Type B pancreatic cell (in vitro differentiated cells): Measurements from ENCODE around the gene RBCK1. TPM values are rescaled to one million over a fixed set of nuclear protein-coding genes. Genes with fewer than 3 reads are reported as not detected.

ENCODE experiments used
- DNase-seq: peaks from one replicate; pipeline ENCODE4 v3.0.0; 2021; ENCODE audit warnings: mixed read lengths; ENCODE audit not compliant: unreplicated experiment; ENCODE audit errors: extremely low spot score
- H3K27ac Mint-ChIP-seq: 2 replicates; pipeline ENCODE4 v1.8.0; 2021; ENCODE audit warnings: mild to moderate bottlenecking, mixed read lengths
- H3K27me3 Mint-ChIP-seq: 2 replicates; pipeline ENCODE4 v1.8.0; 2021; ENCODE audit warnings: mixed read lengths
- H3K36me3 Mint-ChIP-seq: 2 replicates; pipeline ENCODE4 v1.8.0; 2021; ENCODE audit warnings: mixed read lengths
- H3K4me1 Mint-ChIP-seq: one replicate; pipeline ENCODE4 v1.8.0; 2021; ENCODE audit warnings: mixed read lengths; ENCODE audit not compliant: unreplicated experiment
- H3K4me3 Mint-ChIP-seq: 2 replicates; pipeline ENCODE4 v1.8.0; 2021; ENCODE audit warnings: mild to moderate bottlenecking, mixed read lengths
- H3K9me3 Mint-ChIP-seq: 2 replicates; pipeline ENCODE4 v1.8.0; 2021; ENCODE audit warnings: mixed read lengths
- CTCF ChIP-seq: fragments of 200-600 bp; sonication (generic); conservative IDR thresholded peaks from 2 replicates; pipeline ENCODE4 v1.5.0; 2021; ENCODE audit warnings: antibody characterized with exemption, mild to moderate bottlenecking
- total RNA-seq: library from RNA; stranded (reverse); gene quantifications from 2 replicates; pipeline ENCODE4 v1.2.1, GENCODE V29; 2021; ENCODE audit warnings: low replicate concordance

RBCK1 gene
- total RNA-seq, 1 donor from 2014 or later = 84.9 TPM

- Mint-ChIP-seq H3K9me3 (no peaks in the 10 kb centered on the region), H3K27ac (peak overlapping the region; percentile 55), H3K4me1 (peaks cover 3% of the 10 kb centered on the region), H3K27me3 (no peaks in the 10 kb centered on the region), H3K36me3 (peaks cover 35% of the 10 kb centered on the region), H3K4me3 (no peak overlapping the region)
- DNase-seq = no peak
- TF ChIP-seq CTCF = no peak
Measured at GRCh38 chr20:478010-478948, 70.2 kb downstream of the RBCK1 start.

- H3K4me1 Mint-ChIP-seq = peaks cover 3% of the 10 kb centered on the region
- no peak for DNase-seq
- peak; percentile 79 for TF ChIP-seq CTCF
- no peaks in the 10 kb centered on the region for H3K9me3 Mint-ChIP-seq
- H3K27me3 Mint-ChIP-seq = no peaks in the 10 kb centered on the region
- H3K4me3 Mint-ChIP-seq = no peak overlapping the region
- H3K27ac Mint-ChIP-seq = peak overlapping the region; percentile 38
- peaks cover 32% of the 10 kb centered on the region for H3K36me3 Mint-ChIP-seq
Measured at GRCh38 chr20:478949-479429, 70.9 kb downstream of the RBCK1 start.

- H3K27me3 Mint-ChIP-seq = no peaks in the 10 kb centered on the region
- H3K9me3 Mint-ChIP-seq = no peaks in the 10 kb centered on the region
- H3K27ac Mint-ChIP-seq = no peak overlapping the region
- no peak overlapping the region for H3K4me3 Mint-ChIP-seq
- peaks cover 28% of the 10 kb centered on the region for H3K36me3 Mint-ChIP-seq
- no peak for DNase-seq
- no peak for TF ChIP-seq CTCF
- peaks cover 3% of the 10 kb centered on the region for H3K4me1 Mint-ChIP-seq
Measured at GRCh38 chr20:479487-479886, 71.4 kb downstream of the RBCK1 start.

GRCh38 chr20:480044-480443, 71.9 kb downstream of the RBCK1 start:
- Mint-ChIP-seq H3K4me3 (no peak overlapping the region), H3K27me3 (no peaks in the 10 kb centered on the region), H3K9me3 (no peaks in the 10 kb centered on the region), H3K36me3 (peaks cover 27% of the 10 kb centered on the region), H3K4me1 (peaks cover 3% of the 10 kb centered on the region), H3K27ac (no peak overlapping the region)
- DNase-seq = no peak
- no peak for TF ChIP-seq CTCF

- H3K4me3 Mint-ChIP-seq = no peak overlapping the region
- TF ChIP-seq CTCF = no peak
- peaks cover 3% of the 10 kb centered on the region for H3K4me1 Mint-ChIP-seq
- H3K9me3 Mint-ChIP-seq = no peaks in the 10 kb centered on the region
- no peak overlapping the region for H3K27ac Mint-ChIP-seq
- no peaks in the 10 kb centered on the region for H3K27me3 Mint-ChIP-seq
- H3K36me3 Mint-ChIP-seq = peaks cover 32% of the 10 kb centered on the region
- no peak for DNase-seq
Measured at GRCh38 chr20:481167-481566, 73.1 kb downstream of the RBCK1 start.

Other genes with a start within 250 kb of the RBCK1 start
- not detected in 2 replicates for gene DEFB128, start 218.6 kb upstream of the RBCK1 start, total RNA-seq
- gene DEFB129, start 181.0 kb upstream of the RBCK1 start, total RNA-seq = not detected in 2 replicates
- not detected in 2 replicates for gene DEFB132, start 150.6 kb upstream of the RBCK1 start, total RNA-seq
- gene C20orf96, start 117.5 kb upstream of the RBCK1 start, total RNA-seq = 12.6 and 27.0 TPM in 2 replicates
- 28.9 and 40.5 TPM in 2 replicates for gene ZCCHC3, start 110.7 kb upstream of the RBCK1 start, total RNA-seq
- 9.9 and 52.7 TPM in 2 replicates for gene SOX12, start 82.7 kb upstream of the RBCK1 start, total RNA-seq
- gene NRSN2, start 61.2 kb upstream of the RBCK1 start, total RNA-seq = 33.8 and 43.0 TPM in 2 replicates
- 8.3 and 17.0 TPM in 2 replicates for gene TRIB3, start 27.5 kb upstream of the RBCK1 start, total RNA-seq
- 31.8 and 33.2 TPM in 2 replicates for gene TBC1D20, start 54.2 kb downstream of the RBCK1 start, total RNA-seq
- 138 and 151 TPM in 2 replicates for gene CSNK2A1, start 135.5 kb downstream of the RBCK1 start, total RNA-seq
- 0.94 TPM in 1 of 2 replicates, not detected in the other for gene TCF15, start 202.0 kb downstream of the RBCK1 start, total RNA-seq
- gene SRXN1, start 244.9 kb downstream of the RBCK1 start, total RNA-seq = 16.3 and 25.4 TPM in 2 replicates